GM19324 (cell line): ENCODE data around the gene S100PBP.
A peak's percentile ranks its signal among the peaks of the same experiment; 100 is the strongest.

ENCODE experiments used
- ATAC-seq: cut with Tn5 transposase; IDR thresholded peaks from one replicate; pipeline ENCODE4 v1.9.1; 2021; ENCODE audit warnings: mild to moderate bottlenecking, moderate library complexity; ENCODE audit not compliant: unreplicated experiment, low FRiP score

Gene S100PBP

GRCh38 chr1:32817159-32817814, at the start of gene S100PBP, which contains the start of gene YARS1:
S100PBP (plus strand) TSS chr1:32817653; CDS start chr1:32826100, 8,447 bp downstream.
YARS1 (minus strand) TSS chr1:32817358; CDS start chr1:32817244, 114 bp downstream.
- ATAC-seq, result peak; percentile 85

- ATAC-seq, result no peak
These were observed 49.2 kb upstream of the S100PBP start for GRCh38 chr1:32768110-32768850.

GRCh38 chr1:32769524-32770220, 47.8 kb upstream of the S100PBP start:
- no peak for ATAC-seq

GRCh38 chr1:32770221-32770731, 47.2 kb upstream of the S100PBP start:
- no peak for ATAC-seq

- ATAC-seq, result no peak
These were observed 46.5 kb upstream of the S100PBP start for GRCh38 chr1:32770741-32771548.

- no peak for ATAC-seq
These were observed 45.7 kb upstream of the S100PBP start for GRCh38 chr1:32771561-32772280.

GRCh38 chr1:32772281-32773017, 45.0 kb upstream of the S100PBP start:
- no peak for ATAC-seq

GRCh38 chr1:32773018-32773763, 44.3 kb upstream of the S100PBP start:
- no peak for ATAC-seq

- no peak for ATAC-seq
These were observed 43.5 kb upstream of the S100PBP start for GRCh38 chr1:32773764-32774463.

- no peak for ATAC-seq
These were observed 43.0 kb upstream of the S100PBP start for GRCh38 chr1:32774464-32774808.

- no peak for ATAC-seq
These were observed 42.4 kb upstream of the S100PBP start for GRCh38 chr1:32774950-32775634.

GRCh38 chr1:32775640-32776337, 41.7 kb upstream of the S100PBP start:
- ATAC-seq, result no peak

GRCh38 chr1:32779242-32779641, 38.2 kb upstream of the S100PBP start:
- ATAC-seq, result no peak

GRCh38 chr1:32780005-32780404, 37.4 kb upstream of the S100PBP start:
- no peak for ATAC-seq

GRCh38 chr1:32780628-32781234, 36.7 kb upstream of the S100PBP start:
- no peak for ATAC-seq

GRCh38 chr1:32782086-32782485, 35.4 kb upstream of the S100PBP start:
- no peak for ATAC-seq
